ENCODE results near the gene MPZL1. TPM values are rescaled to one million over a fixed set of nuclear protein-coding genes. Genes with fewer than 3 reads are reported as not detected.

Gene MPZL1
- total and polyA plus RNA-seq, 2 of the 8 experiments (the other 6 are each of a cell fraction or from before 2014, with no cell fraction given), result 37.8 to 120 TPM

- TF ChIP-seq CHD7 (IDR thresholded peaks at IDR 0.05; ENCODE audit: insufficient replicate concordance, low read length) (no peak), TAF1 (IDR thresholded peaks at IDR 0.05; ENCODE audit: low read depth, low read length) (no peak), PHF8 (conservative IDR thresholded peaks at IDR 0.05; ENCODE audit: low read depth, low read length) (no peak), BCL11A (IDR thresholded peaks at IDR 0.05; ENCODE audit: low read depth in 2 of 2, low read length in 2 of 2) (no peak), RNF2 (IDR thresholded peaks at IDR 0.05; ENCODE audit: borderline replicate concordance, low read depth, low read length, missing control alignments, poor library complexity, severe bottlenecking) (no peak), SP2 (IDR thresholded peaks at IDR 0.05; ENCODE audit: low read length) (no peak)
Observed at GRCh38 chr1:167805041-167805556, 83.3 kb downstream of the MPZL1 start (continued).
